A673 (cell line): ENCODE data around the gene ATAD5. TPM values are rescaled to one million over a fixed set of nuclear protein-coding genes. Genes with fewer than 3 reads are reported as not detected.

ENCODE experiments used
- BruUV-seq: library from RNA; stranded (reverse); fragments of 400-500 nt; replicated peaks from 2 replicates; lab custom pipeline; 2021; lab: Mats Ljungman, UMichigan
- CTCF ChIA-PET: fragments of 300-600 bp; sonication (Branson Sonifier 250); formaldehyde crosslinking; loops from one replicate; lab custom pipeline; 2022; ENCODE audit warnings: antibody characterized with exemption; lab: Charles Lee
- POLR2A ChIA-PET: fragments of 300-600 bp; sonication (Branson Sonifier 250); formaldehyde crosslinking; loops from one replicate; lab custom pipeline; 2022; ENCODE audit warnings: antibody characterized with exemption; ENCODE audit not compliant: low non-redundant PET; lab: Charles Lee
- DNase-seq: peaks from one replicate; pipeline ENCODE4 v3.0.0-alpha.2; 2015; ENCODE audit warnings: low spot score
- H3K27ac ChIP-seq: fragments of 200-600 bp; sonication (generic); 2 replicates; pipeline ENCODE4 v1.5.1; 2016; ENCODE audit warnings: mixed run types, low read depth, mild to moderate bottlenecking, mixed read lengths, antibody characterized with exemption, low read length; ENCODE audit not compliant: poor library complexity, severe bottlenecking
- H3K27me3 ChIP-seq: fragments of 200-600 bp; sonication (generic); replicated peaks from 2 replicates; pipeline ENCODE4 v1.6.1; 2017; ENCODE audit warnings: mixed run types, low read depth, mild to moderate bottlenecking, mixed read lengths, antibody characterized with exemption, low read length; ENCODE audit not compliant: insufficient read depth, poor library complexity
- H3K36me3 ChIP-seq: fragments of 200-600 bp; sonication (generic); 2 replicates; pipeline ENCODE4 v1.6.1; 2016; ENCODE audit warnings: mixed run types, mild to moderate bottlenecking, mixed read lengths, antibody characterized with exemption, low read length; ENCODE audit not compliant: insufficient read depth, poor library complexity, severe bottlenecking
- H3K4me1 ChIP-seq: fragments of 200-600 bp; sonication (generic); 2 replicates; pipeline ENCODE4 v1.6.1; 2017; ENCODE audit warnings: mixed run types, mild to moderate bottlenecking, mixed read lengths, antibody characterized with exemption, low read length; ENCODE audit not compliant: insufficient read depth, poor library complexity, severe bottlenecking
- H3K4me3 ChIP-seq: fragments of 200-600 bp; sonication (generic); 2 replicates; pipeline ENCODE4 v1.5.1; 2016; ENCODE audit warnings: low read depth, mixed run types, mild to moderate bottlenecking, mixed read lengths, low read length; ENCODE audit not compliant: poor library complexity, severe bottlenecking
- H3K9me3 ChIP-seq: fragments of 200-600 bp; sonication (generic); 2 replicates; pipeline ENCODE4 v1.6.1; 2016; ENCODE audit warnings: mixed run types, low read depth, mild to moderate bottlenecking, mixed read lengths, antibody characterized with exemption, low read length; ENCODE audit not compliant: poor library complexity, severe bottlenecking
- EZH2 ChIP-seq: fragments of 200-600 bp; sonication (generic); IDR thresholded peaks from 2 replicates; pipeline ENCODE4 v1.6.1; 2017; ENCODE audit warnings: borderline replicate concordance, low read depth, mild to moderate bottlenecking, mixed read lengths, antibody characterized with exemption, low read length; ENCODE audit not compliant: poor library complexity, severe bottlenecking
- intact Hi-C: fragments of 100-400 bp; cut with micrococcal nuclease; formaldehyde crosslinking; loops from one replicate; pipeline ENCODE4 v1.10.0; 2022; ENCODE audit not compliant: unreplicated experiment
- total RNA-seq: library from RNA; stranded (reverse); gene quantifications from 2 replicates; pipeline ENCODE4 v1.2.3, GENCODE V29; 2021
- TF ChIP-seq, protein P1 (sequence below): fragments of 300-800, 200-600 bp; sonication (generic); conservative IDR thresholded peaks from 2 replicates; pipeline ENCODE4 v1.5.1; 2017; ENCODE audit warnings: low read depth, mild to moderate bottlenecking, antibody characterized with exemption, low read length, moderate library complexity, mixed read lengths

Gene ATAD5
- total RNA-seq, 1 experiment from 2014 or later: 17.4 TPM

DNA sequence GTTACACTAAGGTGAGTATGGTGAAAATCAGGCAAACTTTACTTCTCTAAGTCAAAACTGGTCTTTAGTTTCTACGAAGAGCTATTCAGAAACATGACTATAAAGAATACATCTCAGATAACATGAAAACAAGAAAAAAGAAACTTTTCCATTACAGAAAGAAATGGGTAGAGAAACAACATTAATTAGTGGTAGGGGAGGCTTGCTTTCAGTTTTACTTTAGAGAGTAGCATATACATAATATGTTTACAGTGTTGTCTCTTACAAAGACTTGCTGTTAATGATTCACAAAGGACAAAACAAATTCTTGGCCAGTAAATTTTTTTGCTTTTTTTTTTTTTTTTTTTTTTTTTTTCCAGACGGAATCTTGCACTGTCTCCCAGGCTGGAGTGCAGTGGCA is 41.5 kb upstream of the ATAD5 start:
- H3K4me3 ChIP-seq: no peak overlapping the region
- CTCF ChIA-PET: no interaction called here
- peaks cover 26% of the 10 kb centered on the region for H3K36me3 ChIP-seq
- no peak for DNase-seq
- TSS peak; percentile 17 for BruUV-seq
- POLR2A ChIA-PET: no interaction called here
- no peaks in the 10 kb centered on the region for H3K27me3 ChIP-seq
- H3K27ac ChIP-seq: no peak overlapping the region
- TF ChIP-seq, protein P1, sequence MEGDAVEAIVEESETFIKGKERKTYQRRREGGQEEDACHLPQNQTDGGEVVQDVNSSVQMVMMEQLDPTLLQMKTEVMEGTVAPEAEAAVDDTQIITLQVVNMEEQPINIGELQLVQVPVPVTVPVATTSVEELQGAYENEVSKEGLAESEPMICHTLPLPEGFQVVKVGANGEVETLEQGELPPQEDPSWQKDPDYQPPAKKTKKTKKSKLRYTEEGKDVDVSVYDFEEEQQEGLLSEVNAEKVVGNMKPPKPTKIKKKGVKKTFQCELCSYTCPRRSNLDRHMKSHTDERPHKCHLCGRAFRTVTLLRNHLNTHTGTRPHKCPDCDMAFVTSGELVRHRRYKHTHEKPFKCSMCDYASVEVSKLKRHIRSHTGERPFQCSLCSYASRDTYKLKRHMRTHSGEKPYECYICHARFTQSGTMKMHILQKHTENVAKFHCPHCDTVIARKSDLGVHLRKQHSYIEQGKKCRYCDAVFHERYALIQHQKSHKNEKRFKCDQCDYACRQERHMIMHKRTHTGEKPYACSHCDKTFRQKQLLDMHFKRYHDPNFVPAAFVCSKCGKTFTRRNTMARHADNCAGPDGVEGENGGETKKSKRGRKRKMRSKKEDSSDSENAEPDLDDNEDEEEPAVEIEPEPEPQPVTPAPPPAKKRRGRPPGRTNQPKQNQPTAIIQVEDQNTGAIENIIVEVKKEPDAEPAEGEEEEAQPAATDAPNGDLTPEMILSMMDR: no peak
- TF ChIP-seq EZH2: no peak
- intact Hi-C loops: no loop called here
- H3K9me3 ChIP-seq: no peaks in the 10 kb centered on the region
- no peaks in the 10 kb centered on the region for H3K4me1 ChIP-seq

DNA sequence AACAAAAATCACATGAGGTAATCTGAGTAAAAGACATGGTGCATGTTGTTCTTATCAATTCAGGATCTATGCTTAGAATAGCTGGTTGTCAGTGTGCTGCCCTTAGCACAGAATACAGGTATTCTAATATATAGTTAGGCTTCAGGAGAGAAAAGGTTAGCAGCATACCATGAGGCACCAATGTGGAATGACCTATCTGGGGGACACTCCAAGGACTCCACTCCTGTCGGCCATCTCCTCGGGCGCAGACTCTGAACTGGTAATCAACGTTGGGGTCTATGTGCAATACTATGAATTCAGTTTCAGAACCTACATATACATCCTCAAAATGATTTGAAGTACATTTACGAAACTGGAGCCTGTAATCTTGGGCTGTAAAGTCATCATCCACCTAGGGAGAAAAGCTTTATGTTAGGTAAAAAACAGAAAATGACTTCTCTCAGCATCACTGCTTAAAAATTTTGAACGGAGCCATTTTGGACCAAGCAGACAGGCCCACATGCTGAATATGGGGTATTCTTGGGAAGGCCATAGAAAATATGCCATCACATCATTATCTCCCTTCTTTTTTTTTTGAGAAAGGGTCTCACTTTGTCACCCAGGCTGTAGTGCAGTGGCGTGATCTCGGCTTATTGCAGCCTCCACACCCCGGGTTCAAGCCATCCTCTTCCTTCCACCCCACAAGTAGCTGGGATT is 38.3 kb upstream of the ATAD5 start:
- ChIA-PET CTCF (no interaction called here), POLR2A (no interaction called here)
- intact Hi-C loops: no loop called here
- no peaks in the 10 kb centered on the region for H3K4me1 ChIP-seq
- peaks cover 29% of the 10 kb centered on the region for H3K36me3 ChIP-seq
- H3K27me3 ChIP-seq: no peaks in the 10 kb centered on the region
- no peak for DNase-seq
- H3K9me3 ChIP-seq: no peaks in the 10 kb centered on the region
- BruUV-seq: no TSS peak
- no peak overlapping the region for H3K4me3 ChIP-seq
- TF ChIP-seq EZH2: no peak
- TF ChIP-seq, protein P1: no peak
- H3K27ac ChIP-seq: no peak overlapping the region

DNA sequence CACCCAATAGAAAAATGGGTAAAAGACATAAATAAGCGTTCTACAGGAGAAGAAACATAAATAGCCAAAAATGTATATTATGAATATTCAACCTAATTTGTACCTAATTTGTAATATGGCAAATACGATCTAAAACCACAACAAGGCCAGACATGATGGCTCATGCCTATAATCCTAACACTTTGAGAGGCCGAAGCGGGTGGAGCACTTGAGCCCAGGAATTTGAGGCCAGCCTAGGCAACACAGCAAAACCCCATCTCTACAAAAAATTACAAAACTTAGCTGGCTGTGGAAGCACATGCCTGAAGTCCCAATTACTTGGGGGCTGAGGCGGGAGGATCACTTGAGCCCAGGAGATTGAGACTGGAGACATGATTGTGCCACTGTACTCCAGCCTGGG is 37.4 kb upstream of the ATAD5 start:
- no TSS peak for BruUV-seq
- H3K36me3 ChIP-seq: peaks cover 29% of the 10 kb centered on the region
- H3K4me1 ChIP-seq: no peaks in the 10 kb centered on the region
- POLR2A ChIA-PET: no interaction called here
- H3K9me3 ChIP-seq: no peaks in the 10 kb centered on the region
- no peaks in the 10 kb centered on the region for H3K27me3 ChIP-seq
- no peak for DNase-seq
- TF ChIP-seq EZH2: no peak
- TF ChIP-seq, protein P1: no peak
- CTCF ChIA-PET: no interaction called here
- intact Hi-C loops: no loop called here
- H3K27ac ChIP-seq: no peak overlapping the region
- H3K4me3 ChIP-seq: no peak overlapping the region
